LHCN-M2 (cell line): ENCODE results near the gene IL12B. TPM values are rescaled to one million over a fixed set of nuclear protein-coding genes. Genes with fewer than 3 reads are reported as not detected.
"Not testable (repeated sequence)": the region's sequence is repeated elsewhere in the genome, so short reads cannot be mapped to it uniquely, and the experiment has no call there.

Experiments used
- DNase-seq: peaks from one replicate; pipeline ENCODE4 v3.0.0-alpha.2; 2012; ENCODE audit warnings: low read depth
- polyA plus RNA-seq: library from polyadenylated mRNA; unstranded; fragments of >200 nt; gene quantifications from one replicate; pipeline ENCODE4 v1.2.1, GENCODE V29; 2012; ENCODE audit warnings: missing spikeins
- total RNA-seq: library from RNA; depleted of rRNA; stranded (reverse); fragments of >200 nt; gene quantifications from 2 replicates; pipeline ENCODE4 v1.2.3, GENCODE V29; 2014; rRNA removed

Gene IL12B
- total RNA-seq = not detected in 2 replicates
- not detected for polyA plus RNA-seq

DNA sequence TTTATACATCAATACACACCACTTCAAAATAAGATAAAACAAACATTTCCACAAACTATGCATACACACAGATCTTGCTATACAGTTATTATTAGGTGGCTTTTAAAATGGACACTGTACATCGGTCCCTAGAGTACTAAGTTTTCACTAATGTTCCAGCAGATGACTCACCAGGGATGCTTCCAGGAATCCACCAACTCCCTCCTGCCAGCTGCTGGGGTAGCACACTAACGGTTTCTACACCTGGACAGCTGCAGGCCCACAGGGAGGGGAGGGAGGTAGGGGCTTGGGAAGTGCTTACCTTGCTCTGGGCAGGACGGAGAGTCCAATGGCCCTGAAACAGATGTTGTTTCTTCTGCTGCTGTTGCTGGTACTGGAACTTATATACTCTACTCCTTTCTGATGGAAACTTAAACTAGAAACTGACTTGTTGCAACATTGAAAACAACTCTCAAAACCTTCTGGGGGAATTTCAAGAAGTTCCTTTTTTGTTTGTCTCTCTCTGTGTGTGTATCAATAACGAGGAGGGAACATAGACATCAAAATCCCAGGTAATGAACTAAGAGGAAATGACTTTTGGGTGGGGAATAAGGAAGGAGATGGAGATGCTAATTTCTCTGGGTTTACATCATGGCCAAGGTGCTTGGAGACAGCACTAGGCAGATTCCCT, at the start of gene IL12B:
Gene IL12B, minus strand, starts transcription at position 357 of the 670 bp plus-strand sequence. CDS start 3,705 bp downstream, outside the sequence.
- DNase-seq = peak; percentile 77

DNA sequence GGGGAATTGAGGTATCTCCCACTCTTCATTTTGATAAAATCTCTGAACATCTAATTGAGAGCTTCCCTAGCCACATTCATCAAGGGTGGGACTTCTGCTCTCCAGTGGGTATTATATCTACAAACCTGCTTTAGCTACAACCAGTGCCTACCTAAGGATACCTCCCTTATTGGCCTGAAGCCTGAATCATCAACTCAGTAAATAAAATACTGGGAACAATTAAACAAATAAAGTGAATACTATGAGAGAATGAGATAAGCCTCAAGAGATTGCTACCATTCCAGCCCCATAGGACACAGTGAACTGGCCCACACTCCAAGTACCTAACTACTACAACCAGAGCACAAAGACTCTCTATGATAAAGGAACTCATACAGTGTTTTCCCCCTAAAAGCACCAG, 47.4 kb upstream of the IL12B start:
- no peak for DNase-seq

DNA sequence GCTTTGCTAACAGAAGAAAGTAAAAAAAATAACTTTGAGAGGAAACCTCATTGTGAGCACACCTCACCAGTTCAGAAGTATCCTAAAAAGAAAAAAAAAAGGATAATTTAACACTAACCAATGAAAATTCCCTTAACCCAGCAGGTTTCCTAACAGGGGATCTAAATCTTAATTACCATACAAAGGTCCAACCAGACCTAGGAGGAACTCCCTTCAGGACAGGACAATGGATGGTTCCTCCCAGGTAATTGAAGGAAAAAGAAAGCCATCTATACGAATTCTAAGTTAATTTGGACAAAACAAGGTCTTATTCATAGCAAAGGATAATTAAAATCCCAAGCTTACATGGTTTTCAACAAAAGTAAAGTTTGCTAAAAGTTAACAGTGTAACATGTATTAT, 37.6 kb upstream of the IL12B start:
- not testable (repeated sequence) for DNase-seq

DNA sequence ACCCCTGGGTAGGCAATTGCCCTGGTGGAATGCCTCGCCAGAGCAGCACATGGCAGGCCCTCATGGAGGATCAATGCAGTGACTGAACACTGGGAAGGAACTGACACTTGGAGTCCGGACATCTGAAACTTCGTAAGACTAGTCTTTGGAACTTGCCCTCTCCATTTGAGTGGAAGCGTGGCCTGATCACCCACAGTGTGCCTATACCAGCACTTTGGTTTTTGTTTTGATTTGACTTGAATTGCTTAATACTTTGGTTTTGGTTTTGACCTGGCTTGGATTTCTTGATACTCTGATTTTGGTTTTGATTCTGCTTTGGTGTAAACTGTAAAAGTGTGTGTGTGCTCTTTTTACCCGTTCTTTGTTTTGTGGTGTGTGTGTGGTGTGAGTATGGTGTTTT, 36.5 kb upstream of the IL12B start:
- DNase-seq = not testable (repeated sequence)

DNA sequence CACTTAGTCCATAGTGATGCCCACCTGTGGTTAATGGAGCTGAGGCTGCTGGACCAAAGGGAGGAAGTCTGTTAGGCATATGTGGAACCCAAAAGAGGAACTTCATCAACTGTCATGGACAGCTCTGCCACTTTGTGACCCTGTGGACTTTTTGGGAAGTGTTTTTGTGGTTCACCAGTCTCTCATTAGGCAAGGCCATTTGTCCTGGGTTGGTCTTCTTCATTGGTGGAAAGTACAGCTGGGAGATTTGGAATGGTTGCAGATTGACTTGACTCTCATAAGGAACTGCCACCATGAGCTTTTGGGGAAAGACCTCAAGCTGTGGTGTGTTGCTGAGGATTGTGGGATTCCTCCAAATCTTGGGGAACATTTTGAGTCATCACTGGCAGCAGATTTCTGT, 31.9 kb upstream of the IL12B start:
- DNase-seq = no peak

GRCh38 chr5:159359871-159360270, 29.6 kb upstream of the IL12B start:
- DNase-seq = not testable (repeated sequence)

DNA sequence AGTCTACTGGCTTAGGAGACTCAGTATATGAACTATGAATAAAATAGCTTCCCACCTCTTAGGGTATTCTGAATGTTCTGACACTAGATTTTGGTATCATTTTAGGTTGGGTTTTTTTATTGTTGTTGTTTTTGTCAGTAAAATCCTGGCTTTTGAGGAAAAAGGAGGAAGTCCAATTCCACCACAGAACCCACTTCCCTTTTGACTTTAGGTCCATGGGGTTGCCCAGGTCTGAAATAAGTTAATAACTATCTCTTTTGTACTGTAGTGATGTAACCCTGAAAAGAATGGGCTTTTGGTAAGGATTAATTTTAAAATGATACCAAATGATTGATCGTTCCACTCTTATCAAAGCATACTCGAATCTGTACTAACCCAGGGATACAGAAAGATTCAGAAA, 29.1 kb upstream of the IL12B start:
- no peak for DNase-seq

- no peak for DNase-seq
Observed at GRCh38 chr5:159353661-159354252, 23.5 kb upstream of the IL12B start.

DNA sequence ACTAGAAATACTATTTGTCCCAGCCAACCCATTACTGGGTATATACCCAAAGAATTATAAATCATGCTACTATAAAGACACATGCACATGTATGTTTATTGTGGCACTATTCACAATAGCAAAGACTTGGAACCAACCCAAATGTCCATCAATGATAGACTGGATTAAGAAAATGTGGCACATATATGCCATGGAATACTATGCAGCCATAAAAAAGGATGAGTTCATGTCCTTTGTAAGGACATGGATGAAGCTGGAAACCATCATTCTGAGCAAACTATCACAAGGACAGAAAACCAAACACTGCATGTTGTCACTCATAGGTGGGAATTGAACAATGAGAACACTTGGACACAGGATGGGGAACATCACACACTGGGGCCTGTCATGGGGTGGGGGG, 20.4 kb upstream of the IL12B start:
- not testable (repeated sequence) for DNase-seq

DNA sequence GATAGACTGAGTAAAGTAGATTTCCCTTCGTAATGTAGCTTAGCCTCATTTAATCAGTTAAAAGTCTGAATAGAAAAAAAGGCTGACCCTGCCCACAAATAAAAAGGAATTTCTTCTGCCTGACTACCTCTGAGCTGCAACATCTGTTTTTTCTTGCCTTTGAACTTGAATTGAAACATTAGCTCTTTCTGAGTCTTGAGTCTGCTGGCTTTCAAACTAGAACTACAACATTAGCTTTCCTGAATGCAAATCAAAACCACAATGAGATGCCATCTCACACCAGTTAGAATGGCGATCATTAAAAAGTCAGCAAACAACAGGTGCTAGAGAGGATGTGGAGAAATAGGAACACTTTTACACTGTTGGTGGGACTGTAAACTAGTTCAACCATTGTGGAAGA, 19.9 kb upstream of the IL12B start:
- DNase-seq = peak; percentile 44

DNA sequence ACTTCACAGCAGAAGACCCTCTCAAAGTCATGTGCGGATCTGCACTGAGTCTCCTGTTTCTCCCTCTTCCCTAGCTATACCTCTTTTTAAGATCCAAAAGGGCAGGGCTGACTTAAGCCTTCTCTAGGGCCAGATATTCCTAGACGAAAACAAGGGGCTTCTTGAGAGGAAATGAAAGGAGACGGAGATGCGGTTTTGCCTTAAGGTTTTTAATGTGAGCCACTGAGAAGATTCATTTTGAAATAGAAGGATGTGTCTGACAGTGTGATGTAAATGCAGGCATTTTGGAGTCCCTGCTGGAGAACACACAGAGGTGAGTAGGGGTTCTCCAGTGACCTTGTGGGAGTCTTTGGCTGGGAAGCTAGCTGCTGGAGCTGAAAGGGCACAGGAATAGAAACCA, 15.6 kb upstream of the IL12B start:
- DNase-seq = no peak

DNA sequence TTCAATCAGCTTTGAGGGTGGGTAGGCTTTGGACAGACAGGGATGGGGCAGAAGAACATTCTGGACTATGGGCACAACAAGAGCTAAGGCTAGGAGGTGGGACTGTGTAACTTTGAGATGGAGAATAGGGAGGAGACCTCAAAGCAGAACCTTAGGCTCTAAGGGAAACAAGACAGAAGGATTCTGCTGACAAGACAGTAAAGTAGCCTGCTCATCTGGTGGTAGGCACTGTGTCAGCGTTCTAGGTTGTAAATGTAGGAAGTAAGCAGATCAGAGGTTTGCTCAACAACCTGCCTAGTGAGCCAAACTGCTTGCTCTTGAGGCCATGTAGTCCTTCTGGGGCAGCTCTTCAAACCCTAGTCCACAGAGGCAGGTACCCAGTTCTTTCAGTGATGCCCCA, 15.0 kb upstream of the IL12B start:
- DNase-seq = no peak

DNA sequence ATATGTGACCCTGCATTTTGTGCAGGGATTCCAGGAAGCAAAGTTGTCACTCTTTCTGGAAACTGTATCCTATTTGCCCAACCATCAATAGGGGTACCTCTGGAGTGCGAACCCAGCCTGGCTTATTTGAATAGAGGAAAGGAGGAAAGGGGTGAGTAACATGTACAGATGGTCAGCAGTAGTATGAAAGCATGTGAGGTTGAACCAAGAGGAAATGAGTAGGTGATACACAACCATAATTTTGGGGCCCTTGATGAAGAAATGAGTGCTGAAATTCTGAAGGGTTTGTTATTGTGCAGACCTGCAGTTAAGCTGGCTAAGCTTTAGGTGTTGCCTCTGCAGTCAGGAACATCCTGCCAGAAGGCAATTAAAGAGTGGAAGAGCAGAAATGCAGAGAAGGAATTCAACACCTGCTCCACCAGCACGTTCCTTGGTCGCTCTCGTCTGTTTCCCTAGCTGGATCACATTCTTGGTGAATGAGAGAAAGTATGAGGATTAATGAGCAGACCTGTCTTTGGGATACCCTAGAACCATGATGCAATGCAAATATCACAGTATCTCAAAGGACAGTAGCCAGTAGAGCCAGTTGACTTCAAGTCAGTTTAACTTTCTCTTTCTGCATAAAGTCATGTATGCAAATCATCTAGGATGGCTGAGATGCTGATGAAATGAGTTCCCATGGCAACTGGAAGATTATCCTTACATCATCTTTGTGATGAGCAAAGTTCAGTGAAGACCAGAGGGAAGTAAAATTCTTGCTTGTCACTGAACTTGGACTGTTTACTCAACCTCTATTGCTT, 13.2 kb upstream of the IL12B start:
- peak; percentile 9 for DNase-seq

- no peak for DNase-seq
Observed at GRCh38 chr5:159342840-159343239, 12.6 kb upstream of the IL12B start.

DNA sequence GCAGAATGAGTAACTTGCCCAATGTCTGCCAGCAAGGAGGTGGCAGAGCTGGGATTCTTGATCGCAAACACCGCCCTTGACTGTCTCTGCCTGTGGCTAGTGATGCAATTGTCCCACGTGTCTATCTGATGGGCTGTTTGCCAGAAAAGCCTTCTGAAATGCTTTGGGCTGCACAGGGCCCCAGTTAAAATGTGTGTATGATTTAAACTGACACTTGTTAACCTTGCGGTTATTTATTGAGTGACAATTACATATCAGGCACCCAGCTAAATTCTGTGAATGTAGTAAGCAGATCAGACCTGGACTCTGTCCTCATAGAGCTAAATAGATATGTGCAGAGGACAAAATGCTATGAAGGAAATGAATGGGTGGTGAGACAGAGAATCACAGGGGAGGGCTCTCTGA, 11.6 kb upstream of the IL12B start:
- peak; percentile 65 for DNase-seq

DNA sequence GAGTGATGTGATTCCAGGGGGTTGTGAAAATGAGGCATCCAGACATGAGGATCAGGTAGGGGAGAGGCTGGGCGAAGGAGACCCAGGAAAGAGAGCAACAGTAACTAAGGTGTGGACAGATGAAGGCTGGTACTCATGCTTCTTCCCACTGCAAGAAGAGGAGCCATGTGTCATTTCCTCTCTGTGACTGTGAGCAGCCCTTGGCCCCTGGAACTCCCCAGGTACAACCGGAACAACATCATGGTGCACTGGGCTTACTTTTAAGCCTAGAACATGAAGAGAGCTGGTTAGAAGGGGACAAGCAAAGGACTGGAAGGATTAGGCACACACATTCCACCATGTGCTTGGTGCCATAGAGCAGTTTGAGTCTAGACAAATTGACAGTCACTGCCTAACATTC, 10.9 kb upstream of the IL12B start:
- DNase-seq = no peak

DNA sequence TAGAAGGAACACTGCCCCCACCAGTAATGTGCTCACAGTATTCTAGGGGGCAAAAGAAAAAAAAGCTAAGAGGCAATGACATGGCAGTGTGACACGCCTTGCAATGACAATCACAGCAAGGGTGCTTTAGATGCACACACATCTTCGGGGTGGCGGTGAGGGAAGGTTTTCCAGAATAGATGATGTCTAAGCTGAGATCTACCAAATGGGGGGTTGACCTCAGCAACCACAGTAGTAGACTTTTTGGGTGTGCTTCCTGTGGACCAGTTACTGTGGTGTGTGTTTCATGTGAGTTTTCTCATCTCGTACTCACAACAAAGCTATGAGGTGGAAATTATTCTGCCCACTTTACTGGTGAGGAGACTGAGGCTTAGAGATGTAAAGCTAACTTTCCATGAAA, 10.2 kb upstream of the IL12B start:
- no peak for DNase-seq

DNA sequence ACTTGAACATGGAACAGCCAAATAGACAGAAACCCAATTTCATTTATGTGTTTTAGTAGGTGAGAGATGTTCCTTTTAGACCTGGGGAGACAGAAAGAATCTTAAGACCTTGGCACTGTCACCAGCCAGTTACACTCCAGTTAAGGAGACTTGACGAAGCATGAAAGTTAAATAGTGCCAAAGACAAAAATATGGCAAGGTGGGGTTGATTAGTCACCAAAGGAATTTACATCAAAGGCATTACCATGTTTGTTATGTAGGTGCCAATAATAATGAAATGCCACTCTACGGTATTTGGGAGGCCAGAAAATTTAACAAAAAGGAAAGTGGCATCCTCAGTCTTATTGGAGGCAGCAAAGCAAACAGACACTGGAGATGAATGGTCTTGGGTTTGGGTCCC, 9.2 kb upstream of the IL12B start:
- DNase-seq = no peak

DNA sequence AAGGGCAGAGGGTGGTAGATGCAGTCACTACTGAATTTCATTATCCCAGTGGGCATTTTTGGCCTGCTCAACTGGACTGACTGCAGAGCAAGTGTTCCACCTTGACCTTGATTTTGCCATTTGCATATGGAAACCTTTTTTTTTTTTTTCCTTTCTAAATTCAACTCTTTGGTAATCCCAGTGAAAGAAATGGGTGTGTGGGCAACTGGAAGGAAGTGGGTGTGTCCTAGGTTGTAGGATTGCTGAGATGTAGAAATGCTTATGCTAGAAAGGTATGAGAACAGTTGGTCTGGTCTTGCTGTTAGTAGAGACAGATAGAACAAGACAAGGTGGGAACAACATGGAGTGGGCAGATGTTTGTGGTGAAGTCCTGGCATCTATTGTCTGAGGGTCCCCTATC, 7.8 kb upstream of the IL12B start:
- DNase-seq = no peak

DNA sequence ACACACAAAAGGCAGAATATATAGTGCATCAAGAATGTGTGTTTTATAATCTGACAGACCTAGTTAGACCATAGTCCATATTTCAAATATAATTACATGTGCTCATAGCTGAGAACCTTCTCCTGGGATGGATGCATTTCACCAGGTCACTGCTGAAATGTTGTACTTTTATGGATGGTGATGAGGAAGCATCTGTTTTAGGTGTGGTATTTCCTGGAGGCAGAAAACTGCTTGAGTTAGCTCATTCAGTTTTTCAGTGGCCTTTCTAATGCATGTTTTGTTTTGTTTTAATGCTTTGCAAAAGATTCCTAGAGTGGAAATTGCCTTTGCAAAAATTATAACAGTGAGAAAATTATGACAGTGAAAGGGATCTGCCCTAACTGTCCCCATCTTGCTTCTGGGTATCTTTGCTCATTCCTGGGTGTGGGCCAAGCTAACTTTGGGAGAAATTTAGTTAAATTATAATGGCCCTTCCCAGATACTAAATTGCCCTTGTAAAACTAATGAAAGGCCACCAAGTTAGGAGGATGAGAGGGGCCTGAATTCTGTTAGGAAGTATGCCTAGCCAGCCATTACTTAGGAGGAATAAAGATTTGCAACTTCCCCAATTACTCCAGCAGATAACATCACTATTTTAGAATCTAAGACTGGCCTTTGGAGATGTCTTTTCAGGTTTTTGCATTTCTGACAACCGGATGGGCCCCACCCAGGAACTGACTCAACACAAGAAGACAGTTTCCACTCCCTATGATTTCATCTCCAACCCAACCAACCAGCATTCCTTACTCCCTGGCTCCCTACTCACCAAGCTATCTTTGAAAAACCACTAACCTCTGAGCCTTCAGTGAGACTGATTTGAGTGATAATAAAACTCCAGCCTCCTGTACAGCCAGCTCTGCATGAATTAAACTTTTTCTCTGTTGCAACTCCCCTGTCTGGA, 7.0 kb upstream of the IL12B start:
- peak; percentile 62 for DNase-seq

DNA sequence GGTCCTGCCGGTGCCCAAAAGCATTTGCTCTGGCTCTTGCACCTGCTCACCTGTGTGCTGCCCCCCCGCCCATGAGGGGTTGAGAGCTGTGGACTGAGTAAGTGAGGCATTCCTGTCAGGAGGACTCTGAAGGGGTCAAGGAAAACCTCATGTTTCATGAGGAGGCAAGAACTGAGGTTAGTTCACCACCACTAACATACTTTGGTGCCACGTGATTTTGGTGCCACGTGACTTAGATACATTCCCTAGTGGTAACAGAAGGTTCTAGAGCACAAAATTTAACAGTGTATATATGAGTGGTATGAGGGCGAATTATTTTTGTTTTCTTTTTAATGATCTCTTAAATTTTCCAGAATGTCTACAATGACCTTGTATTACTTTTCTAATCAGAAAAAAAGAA, 6.3 kb upstream of the IL12B start:
- DNase-seq = no peak

- no peak for DNase-seq
Observed at GRCh38 chr5:159333545-159333925, 3.2 kb upstream of the IL12B start.
